ENCODE results near the gene MNX1.

Gene MNX1

DNA sequence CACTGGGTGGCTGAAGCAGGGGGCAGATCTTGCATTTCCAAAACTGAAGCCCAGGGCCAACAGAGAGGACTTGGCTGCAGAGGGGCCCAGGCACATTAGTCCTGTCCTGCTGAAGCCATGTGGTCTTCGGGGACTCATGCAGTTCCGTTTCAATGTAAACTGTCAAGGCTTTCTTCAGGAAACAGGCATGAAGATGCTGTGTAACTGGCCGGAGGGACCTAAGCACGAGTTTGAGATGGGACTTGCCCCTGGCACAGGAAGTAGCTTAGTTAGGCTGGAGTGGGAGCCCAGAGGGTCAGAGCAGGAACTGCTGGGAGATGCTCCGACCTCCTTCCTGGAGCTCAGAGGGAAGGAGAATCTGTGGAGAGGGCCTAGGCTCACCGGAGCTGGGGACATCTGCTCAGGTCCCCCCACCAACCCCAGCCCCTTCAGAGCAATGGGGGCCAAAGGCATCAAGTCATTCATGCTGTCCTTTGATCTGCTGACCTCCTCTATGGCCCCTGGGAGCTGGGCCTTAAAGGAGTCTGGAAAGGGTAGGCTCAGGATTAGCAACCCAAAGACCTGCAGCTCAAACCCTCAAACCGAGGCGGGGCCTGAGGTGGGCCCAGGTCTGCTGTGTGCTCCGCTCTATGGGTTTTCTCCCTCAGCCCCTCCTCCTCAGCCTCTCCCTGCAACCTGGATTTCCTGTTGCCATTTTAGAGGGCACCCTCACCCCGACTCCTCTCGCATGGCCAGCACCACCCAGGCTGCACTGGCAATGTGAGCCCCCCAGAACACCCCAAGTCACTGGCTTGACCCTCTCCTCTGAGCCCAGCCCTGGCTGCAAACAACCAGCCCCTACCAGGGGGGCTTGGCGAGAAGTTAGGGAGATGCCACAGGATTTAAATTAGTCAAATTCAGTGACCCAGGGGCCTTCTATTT lies 4.4 kb upstream of the MNX1 start:
- DNase-seq = no peak

- DNase-seq = peak; percentile 85
Observed at GRCh38 chr7:157013602-157014549, 3.4 kb upstream of the MNX1 start.

DNA sequence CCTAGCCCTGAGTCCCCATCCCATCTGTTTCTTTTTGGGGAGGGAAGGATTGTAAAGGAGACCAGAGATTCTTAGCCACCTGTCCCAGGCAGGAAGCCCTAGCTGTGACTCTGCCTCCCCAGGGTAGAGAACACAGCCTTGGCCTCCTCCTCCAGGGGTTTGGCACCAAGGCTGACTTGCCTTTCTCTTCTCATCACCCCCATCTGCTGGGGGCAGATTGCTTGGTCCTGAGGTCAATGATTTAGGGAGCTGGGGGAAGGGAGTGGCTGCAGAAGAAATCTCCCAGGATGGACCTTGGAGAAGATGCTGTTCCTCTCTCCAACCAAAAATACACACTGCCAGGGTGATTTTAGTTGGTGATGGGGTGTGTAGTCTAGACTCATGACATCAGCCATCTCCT lies 2.6 kb upstream of the MNX1 start:
- no peak for DNase-seq

- no peak for DNase-seq
Observed at GRCh38 chr7:157012113-157012547, 1.7 kb upstream of the MNX1 start.

DNA sequence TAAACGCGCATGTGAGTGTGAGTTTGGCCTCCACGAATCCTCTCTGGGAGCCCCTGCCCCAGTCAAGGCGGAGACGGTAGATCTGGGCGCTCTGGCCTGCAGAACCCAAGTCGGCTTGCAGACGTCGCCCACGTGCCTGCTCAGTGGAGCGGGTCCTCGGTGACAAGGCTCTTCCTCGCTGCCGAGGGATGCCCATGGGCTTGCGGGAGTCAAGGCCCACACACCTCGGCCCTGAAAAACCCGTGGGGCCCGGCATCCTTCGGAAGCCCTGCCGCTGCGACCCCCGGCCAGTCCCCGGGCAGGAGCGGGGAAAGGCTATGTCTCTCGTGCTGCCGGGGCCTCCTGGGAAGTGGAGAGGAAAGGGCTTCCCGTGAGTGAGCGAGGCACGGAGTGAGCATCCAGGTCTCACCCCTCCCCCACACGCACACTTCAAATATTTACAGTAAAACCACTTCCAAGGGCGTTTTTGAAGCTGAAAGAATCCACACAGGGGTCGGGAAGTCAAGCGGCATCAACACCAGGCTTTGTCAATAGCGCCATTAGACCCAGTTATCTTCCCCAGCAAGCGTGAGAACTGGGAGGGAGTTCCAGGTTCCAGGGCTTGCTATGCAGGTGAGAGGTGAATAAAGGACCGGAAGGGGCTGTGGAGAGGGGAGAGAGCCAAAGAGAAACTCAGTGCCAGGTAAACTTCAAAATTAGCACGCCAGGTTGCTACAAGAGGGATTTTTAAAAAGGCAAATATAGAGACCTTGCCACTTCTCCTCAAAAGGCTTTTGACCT lies 1.1 kb upstream of the MNX1 start:
- peak; percentile 72 for DNase-seq

- peak; percentile 55 for DNase-seq
Observed at GRCh38 chr7:157009778-157010587, 480 bp downstream of the MNX1 start.

DNA sequence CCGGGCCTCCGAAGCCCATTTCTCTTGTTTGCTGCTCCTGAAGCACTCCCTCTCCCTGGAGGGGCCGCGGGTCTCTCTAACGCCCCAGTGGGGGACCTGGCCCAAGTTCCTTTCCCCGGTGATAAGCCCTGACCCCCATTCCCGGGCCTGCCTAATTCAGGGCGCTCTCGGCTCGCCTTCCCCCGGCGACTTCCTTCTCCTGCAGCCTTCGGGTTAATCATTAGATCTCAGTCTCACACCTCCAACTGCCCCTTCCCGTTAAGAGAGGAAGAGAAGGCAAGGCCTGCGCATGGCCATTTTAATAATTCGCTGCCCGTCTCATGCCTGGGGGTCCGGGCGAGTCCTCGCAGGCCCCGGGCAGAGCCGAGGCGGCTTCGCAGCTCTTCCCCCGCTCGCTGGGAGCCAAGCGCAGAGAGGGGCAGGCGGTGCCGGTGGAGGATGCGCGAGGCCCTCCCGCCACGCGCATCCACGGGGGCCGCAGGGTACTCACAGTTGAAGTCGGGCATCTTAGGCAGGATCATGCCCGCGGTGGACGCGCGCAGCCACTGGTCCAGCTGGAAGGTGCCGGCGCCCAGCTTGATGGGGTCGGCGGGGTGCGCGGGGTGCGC lies 1.2 kb downstream of the MNX1 start:
- DNase-seq = peak; percentile 54

DNA sequence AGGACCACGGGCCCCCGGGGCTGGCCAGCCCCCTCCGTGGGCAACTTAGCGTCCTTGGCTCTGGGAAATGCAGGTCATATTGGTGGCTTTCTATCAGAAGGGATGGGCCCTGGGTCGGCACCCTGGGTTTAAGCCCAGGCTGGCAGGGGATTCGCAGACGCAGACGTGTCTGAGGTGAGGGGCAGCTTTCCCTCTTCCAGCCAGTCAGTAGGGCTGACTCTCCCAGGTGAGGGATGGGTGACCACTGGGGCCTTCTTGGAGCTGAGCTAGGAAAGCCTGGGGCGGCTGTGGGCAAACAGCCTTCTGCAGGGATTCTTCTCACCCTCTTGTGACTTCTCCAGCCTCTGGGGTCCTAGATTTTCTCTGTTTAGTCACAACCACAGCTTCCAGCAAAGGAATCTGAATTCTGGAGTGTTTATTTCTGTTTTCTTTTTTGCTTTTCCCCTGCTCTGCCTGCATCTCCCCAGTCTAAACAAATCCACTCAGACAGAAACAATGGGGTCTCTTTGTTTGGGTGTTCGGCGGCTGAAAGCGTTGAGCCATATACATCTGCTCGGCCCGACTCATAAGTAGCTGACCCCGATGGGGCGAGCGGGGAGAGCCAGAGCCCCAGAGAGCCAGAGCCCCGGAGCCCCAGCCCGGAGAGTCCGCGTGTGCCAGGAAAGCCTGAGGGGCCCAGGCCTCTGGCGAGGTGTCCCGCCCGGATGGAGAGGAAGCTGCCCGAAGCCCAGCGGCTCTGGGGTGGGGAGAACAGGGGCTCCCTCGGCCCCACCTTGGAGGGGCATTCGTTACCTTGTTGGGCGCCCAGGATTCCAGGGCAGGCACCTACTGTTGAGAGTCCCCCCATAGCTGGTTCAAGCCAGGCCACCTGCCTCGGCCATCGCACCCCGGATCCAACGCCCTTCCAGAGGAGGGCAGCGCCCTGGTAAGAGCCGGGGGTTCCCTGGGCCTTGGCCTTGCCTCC lies 2.0 kb downstream of the MNX1 start:
- no peak for DNase-seq

DNA sequence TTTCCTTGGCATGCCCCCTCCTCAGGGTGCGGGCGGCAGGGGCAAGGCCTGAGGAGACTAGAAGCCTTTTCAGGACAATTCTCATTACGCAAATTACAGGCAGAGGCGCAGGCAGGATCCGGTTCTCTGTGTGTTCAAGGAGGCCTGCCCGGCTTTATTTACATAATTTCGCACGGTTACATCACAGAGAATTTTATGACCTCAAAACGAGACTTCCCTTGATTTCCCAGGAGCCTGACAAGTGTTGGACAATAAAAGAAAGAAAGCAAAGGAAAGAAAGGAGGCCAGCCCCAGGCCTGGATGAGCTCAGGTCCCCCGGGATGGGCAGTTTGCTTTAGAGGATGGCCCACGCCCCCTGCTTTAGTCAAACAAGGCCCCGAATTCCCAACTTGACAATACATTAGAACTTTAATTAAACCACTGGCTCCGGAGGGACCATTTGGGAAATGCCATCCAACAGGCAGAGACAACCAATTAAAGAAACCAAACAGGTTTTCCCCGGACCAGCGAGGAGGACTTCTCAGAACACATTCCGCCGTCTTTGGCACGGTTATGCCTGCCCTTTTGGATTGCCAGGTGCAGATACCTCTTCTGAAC lies 2.9 kb downstream of the MNX1 start:
- no peak for DNase-seq

DNA sequence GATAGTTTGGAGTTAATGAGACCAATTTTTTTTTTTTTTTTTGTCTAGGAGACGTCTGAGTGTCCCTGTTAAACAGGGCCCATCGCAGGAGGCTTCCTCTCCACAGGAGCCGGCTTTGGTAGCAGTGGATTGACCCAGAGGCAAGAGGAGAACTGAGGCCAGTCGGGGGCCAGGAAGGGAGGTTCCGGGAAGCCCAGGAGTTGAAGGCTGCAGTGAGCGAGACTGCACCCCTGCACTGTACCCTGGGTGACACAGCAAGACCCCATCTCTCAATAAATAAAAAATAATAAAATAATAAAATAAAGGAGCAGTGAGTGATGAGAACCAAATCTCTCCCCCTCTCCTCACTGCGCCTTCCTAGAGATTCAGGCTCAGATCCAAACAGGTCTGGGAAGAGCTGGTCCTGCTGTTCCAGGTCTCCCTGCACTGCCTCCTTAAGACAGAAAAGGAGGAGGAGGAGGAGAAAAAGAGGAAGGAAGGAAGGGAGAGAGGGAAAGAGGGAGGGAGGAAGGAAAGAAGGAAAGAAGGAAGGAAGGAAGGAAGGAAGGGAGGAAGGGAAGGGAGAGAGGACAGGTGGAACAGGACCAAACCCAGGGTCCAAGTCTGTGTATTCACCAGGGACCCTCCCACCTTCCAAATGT lies 3.5 kb downstream of the MNX1 start:
- DNase-seq = no peak

DNA sequence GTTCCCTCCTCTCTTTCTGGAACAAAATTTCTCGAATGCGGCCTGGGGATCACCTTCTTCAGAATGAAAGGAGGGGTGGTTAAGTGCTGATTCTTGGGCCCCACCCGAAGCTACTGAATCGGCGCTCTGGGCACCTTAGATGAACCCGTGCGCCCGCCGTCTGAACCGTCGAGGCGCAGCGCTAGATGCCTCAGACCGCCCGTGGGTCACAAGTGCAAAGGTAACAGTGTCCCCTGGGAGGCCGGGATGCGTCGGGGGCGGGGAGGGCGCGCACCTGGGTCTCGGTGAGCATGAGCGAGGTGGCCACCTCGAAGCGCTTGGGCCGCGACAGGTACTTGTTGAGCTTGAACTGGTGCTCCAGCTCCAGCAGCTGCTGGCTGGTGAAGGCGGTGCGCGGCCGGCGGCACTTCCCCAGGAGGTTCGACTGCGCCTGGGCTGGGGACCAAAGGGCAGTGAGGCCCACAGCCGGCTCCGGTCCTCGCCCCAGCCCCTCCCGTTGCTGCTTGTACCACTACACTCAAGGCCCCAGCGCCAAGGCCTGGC lies 4.2 kb downstream of the MNX1 start:
- no peak for DNase-seq

- DNase-seq = no peak
Observed at GRCh38 chr7:157005456-157006204, 4.8 kb downstream of the MNX1 start.

- DNase-seq = no peak
Observed at GRCh38 chr7:157004521-157005455, 5.7 kb downstream of the MNX1 start.

- no peak for DNase-seq
Observed at GRCh38 chr7:157003756-157004520, 6.5 kb downstream of the MNX1 start.

- DNase-seq = no peak
Observed at GRCh38 chr7:157003445-157003755, 7.1 kb downstream of the MNX1 start.

DNA sequence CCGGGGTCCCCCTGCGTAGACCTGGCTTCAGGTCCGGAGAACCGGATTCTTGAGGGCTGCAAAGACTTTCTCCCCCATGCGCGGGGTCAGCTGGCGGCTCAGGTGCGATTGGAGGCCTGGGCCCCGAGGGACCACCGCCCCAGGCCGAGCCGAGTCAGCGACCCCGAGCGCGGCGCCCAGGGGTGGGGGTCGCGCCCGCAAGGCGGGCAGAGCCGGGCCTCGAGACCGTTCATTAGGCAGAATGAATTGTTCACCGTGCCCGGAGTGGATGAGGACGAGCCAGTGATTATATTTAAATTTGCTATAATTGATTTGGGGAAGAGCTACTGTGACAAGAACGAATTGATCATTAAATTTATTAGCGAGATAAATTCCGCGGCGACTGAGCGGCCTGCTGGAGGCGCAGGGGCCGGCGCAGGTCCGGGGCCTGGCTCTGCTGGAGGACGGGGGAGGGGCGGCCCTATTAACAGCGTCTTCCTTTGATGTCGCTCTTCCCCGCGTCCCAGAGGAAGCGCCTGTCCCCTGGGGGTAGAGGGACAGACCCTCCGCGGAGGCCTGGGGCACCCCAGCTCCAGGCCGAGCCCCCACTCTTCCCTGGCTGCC lies 7.5 kb downstream of the MNX1 start:
- no peak for DNase-seq

All from NCI-H146 (cell line).